BJ (cell line): Measurements from ENCODE around the gene MEX3A. TPM values are rescaled to one million over a fixed set of nuclear protein-coding genes. Genes with fewer than 3 reads are reported as not detected.
"Not testable (repeated sequence)": the region's sequence is repeated elsewhere in the genome, so short reads cannot be mapped to it uniquely, and the experiment has no call there.

Experiments used
- CTCF ChIA-PET: fragments of 350-600 bp; formaldehyde crosslinking; extraction: SDS; loops from one replicate; lab custom pipeline; 2021; ENCODE audit warnings: antibody characterized with exemption, inconsistent platforms; lab: Yijun Ruan, JAX
- POLR2A ChIA-PET: fragments of 300-600 bp; sonication (Branson Sonifier 250); formaldehyde crosslinking; extraction: SDS; loops from one replicate; lab custom pipeline; 2021; ENCODE audit warnings: antibody characterized with exemption; lab: Charles Lee
- DNase-seq: peaks from one replicate; pipeline ENCODE4 v3.0.0-alpha.2; 2011; ENCODE audit warnings: low read depth
- H3K27me3 ChIP-seq: 2 replicates; pipeline ENCODE4 v1.6.0; 2011; ENCODE audit warnings: low read length; ENCODE audit not compliant: control insufficient read depth, insufficient read depth
- H3K36me3 ChIP-seq: 2 replicates; pipeline ENCODE4 v1.5.1; 2011; ENCODE audit warnings: low read length; ENCODE audit not compliant: control insufficient read depth, insufficient read depth
- H3K4me3 ChIP-seq: 2 replicates; pipeline ENCODE4 v1.5.1; 2011; ENCODE audit warnings: low read depth, mild to moderate bottlenecking, control low read depth, low read length
- polyA plus RNA-seq: library from polyadenylated mRNA; depleted of rRNA; stranded (reverse); fragments of >200 nt; gene quantifications from 2 replicates; pipeline ENCODE4 v1.2.3, GENCODE V29; 2011
- TF ChIP-seq, protein P1 (sequence below): IDR thresholded peaks from 2 replicates; pipeline ENCODE4 v1.5.1; 2011; ENCODE audit warnings: low read depth, mild to moderate bottlenecking, control low read depth, inconsistent platforms, low read length, moderate library complexity; ENCODE audit not compliant: insufficient read depth

Gene MEX3A
- polyA plus RNA-seq, 1 experiment: 1.9 TPM

- ChIA-PET CTCF (interaction anchor here (0.6 to 4.3 kb wide), 7 partner anchors 9 to 137 kb away, joined by 3 to 20 read pairs (median 3); partner anchors contain the start of gene RAB25), POLR2A (no interaction called here)
- no peak for DNase-seq
- Histone ChIP-seq H3K4me3 (no peak overlapping the region), H3K27me3 (no peaks in the 10 kb centered on the region), H3K36me3 (0 out of 2 replicates have a peak, but pooled peaks cover 1% of the 10 kb centered on the region)
- TF ChIP-seq, protein P1, sequence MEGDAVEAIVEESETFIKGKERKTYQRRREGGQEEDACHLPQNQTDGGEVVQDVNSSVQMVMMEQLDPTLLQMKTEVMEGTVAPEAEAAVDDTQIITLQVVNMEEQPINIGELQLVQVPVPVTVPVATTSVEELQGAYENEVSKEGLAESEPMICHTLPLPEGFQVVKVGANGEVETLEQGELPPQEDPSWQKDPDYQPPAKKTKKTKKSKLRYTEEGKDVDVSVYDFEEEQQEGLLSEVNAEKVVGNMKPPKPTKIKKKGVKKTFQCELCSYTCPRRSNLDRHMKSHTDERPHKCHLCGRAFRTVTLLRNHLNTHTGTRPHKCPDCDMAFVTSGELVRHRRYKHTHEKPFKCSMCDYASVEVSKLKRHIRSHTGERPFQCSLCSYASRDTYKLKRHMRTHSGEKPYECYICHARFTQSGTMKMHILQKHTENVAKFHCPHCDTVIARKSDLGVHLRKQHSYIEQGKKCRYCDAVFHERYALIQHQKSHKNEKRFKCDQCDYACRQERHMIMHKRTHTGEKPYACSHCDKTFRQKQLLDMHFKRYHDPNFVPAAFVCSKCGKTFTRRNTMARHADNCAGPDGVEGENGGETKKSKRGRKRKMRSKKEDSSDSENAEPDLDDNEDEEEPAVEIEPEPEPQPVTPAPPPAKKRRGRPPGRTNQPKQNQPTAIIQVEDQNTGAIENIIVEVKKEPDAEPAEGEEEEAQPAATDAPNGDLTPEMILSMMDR: no peak
Observed at GRCh38 chr1:156075162-156075561, 7.1 kb downstream of the MEX3A start.

DNA sequence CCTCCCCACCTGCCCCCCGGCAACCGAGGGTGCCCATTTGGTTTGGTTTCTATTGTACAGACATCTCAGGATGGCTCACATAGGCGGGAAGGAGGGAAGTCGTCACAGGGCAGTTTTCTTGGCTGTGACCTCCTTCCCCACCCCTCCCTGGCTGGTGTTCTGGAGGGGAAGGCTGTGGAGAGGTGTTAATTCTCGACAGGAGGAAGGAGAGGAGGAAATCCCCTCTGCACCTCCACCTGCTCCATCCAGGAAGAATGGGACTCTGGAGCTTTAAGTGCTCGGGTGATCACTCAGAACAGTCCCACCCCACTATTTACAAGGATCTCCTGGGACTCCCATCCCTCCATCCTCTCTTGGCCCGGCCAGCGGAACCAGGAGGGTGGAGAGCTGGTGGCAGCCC, 7.6 kb downstream of the MEX3A start:
- Histone ChIP-seq H3K27me3 (no peaks in the 10 kb centered on the region), H3K36me3 (0 out of 2 replicates have a peak, but pooled peaks cover 1% of the 10 kb centered on the region), H3K4me3 (no peak overlapping the region)
- POLR2A ChIA-PET: no interaction called here
- TF ChIP-seq, protein P1: no peak
- no peak for DNase-seq
- CTCF ChIA-PET: interaction anchor here (0.6 to 4.3 kb wide), 5 partner anchors 9 to 137 kb away, joined by 3 to 20 read pairs (median 3); partner anchors contain the start of gene RAB25

DNA sequence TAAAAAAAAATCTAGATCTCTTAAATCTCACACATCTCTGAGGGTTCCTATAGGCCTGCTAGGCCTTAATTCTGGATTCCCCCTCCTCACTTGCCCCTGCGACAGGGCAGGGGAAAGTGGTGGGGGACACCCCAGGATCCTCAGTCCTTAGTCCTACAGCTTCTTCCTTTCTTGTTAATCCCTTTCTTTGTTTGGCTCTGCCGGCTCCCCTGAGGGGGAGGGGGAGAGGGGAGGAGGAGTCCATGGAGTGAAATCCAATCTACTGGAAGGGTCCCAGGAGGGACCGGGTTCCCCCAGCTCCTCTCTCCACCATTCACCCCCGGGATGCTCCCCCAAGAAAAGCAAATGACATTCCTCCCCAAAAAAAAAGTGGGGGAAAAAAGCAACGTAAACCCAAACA, 8.5 kb downstream of the MEX3A start:
- ChIA-PET POLR2A (no interaction called here), CTCF (interaction anchor here (0.8 to 4.3 kb wide), 2 partner anchors 8 to 56 kb away, joined by 3 to 20 read pairs; no protein-coding TSS in a partner anchor)
- H3K4me3 ChIP-seq: no peak overlapping the region
- no peak for DNase-seq
- 0 out of 2 replicates have a peak, but pooled peaks cover 1% of the 10 kb centered on the region for H3K36me3 ChIP-seq
- TF ChIP-seq, protein P1: no peak
- no peaks in the 10 kb centered on the region for H3K27me3 ChIP-seq

DNA sequence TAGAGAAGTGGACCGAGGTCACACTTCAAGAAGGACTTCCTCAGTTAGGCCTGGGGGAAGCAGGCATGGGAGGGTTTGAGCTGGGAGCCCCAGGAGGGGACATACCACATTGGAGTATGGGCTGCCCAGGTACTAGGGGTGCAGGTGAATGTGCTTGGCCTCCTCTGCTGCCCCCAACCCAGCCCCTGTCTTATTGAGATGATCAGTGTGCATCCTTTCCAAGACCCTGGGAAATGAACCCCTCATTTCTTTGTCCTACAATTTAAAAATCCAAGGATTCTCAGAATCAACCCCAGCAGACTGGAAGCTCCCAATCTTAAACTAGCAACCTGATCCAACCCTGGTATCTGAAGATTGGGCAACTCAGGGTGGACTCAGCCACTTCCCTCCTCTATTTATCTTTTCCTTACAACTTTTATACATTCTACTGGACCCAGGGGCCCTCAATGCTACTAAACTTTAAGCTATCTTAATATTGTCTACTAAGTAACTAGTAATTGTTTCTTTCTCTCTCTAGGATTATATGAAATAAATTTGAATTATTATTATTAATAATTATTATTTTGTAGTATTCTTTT, 9.1 kb downstream of the MEX3A start:
- POLR2A ChIA-PET: no interaction called here
- no peak overlapping the region for H3K4me3 ChIP-seq
- H3K27me3 ChIP-seq: no peaks in the 10 kb centered on the region
- DNase-seq: no peak
- CTCF ChIA-PET: interaction anchor here (0.8 to 4.3 kb wide), 2 partner anchors 7 to 57 kb away, joined by 3 to 20 read pairs; no protein-coding TSS in a partner anchor
- TF ChIP-seq, protein P1: no peak
- H3K36me3 ChIP-seq: 0 out of 2 replicates have a peak, but pooled peaks cover 1% of the 10 kb centered on the region

DNA sequence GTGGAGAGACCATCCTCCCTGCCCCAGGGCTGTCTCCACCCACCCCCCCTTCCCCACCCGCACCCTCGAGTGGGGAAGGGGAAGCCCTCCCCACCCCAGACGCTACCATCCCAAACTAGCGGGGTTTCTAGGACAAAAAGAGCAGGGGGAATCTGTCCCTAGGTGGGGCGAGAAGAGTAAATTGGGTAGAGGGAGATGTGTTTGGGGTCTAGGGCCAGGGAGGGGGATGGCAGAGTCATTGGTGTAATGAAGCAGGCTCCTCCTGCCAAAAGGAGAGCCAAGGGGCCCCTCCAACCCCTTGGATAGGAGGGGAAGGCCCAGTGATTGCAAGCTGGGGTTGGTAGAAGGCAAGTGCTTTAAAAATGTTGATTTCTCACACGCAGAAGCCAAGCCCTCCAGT, 10.0 kb downstream of the MEX3A start:
- Histone ChIP-seq H3K27me3 (no peaks in the 10 kb centered on the region), H3K36me3 (0 out of 2 replicates have a peak, but pooled peaks cover 1% of the 10 kb centered on the region), H3K4me3 (no peak overlapping the region)
- POLR2A ChIA-PET: no interaction called here
- CTCF ChIA-PET: interaction anchor here (0.5 kb wide), 1 partner anchor 19 kb away, joined by 5 read pairs; the partner anchor contains the start of gene UBQLN4
- no peak for DNase-seq
- TF ChIP-seq, protein P1: no peak

GRCh38 chr1:156071332-156071816, 10.9 kb downstream of the MEX3A start:
- not testable (repeated sequence) for DNase-seq, H3K36me3 ChIP-seq, H3K27me3 ChIP-seq, H3K4me3 ChIP-seq
- POLR2A ChIA-PET: interaction anchor here (0.6 kb wide), 1 partner anchor 425 kb away, joined by 3 read pairs; no protein-coding TSS in a partner anchor
- CTCF ChIA-PET: interaction anchor here (0.6 kb wide), 1 partner anchor 603 kb away, joined by 4 read pairs; no protein-coding TSS in a partner anchor
